ENCODE measurements around the gene NCAPH2.
"Not testable (repeated sequence)": the region's sequence is repeated elsewhere in the genome, so short reads cannot be mapped to it uniquely, and the experiment has no call there.

Gene NCAPH2

DNA sequence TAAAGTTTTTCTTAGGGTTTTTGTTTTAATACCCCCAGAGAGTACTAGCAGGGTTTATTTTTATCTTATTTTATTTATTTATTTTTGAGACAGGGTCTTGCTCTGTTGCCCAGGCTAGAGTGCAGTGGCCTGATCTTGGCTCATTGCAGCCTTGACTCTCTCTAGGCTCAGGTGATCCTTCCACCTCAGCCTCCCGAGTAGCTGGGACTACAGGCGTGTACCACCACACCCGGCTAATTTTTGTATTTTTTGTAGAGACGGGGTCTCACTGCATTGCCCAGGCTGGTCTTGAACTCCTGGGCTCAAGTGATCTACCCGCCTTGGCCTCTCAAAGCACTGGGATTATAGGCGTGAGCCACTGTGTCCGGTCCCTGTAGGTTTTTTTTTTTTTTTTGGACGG lies 12.2 kb downstream of the NCAPH2 start:
- not testable (repeated sequence) for DNase-seq

DNA sequence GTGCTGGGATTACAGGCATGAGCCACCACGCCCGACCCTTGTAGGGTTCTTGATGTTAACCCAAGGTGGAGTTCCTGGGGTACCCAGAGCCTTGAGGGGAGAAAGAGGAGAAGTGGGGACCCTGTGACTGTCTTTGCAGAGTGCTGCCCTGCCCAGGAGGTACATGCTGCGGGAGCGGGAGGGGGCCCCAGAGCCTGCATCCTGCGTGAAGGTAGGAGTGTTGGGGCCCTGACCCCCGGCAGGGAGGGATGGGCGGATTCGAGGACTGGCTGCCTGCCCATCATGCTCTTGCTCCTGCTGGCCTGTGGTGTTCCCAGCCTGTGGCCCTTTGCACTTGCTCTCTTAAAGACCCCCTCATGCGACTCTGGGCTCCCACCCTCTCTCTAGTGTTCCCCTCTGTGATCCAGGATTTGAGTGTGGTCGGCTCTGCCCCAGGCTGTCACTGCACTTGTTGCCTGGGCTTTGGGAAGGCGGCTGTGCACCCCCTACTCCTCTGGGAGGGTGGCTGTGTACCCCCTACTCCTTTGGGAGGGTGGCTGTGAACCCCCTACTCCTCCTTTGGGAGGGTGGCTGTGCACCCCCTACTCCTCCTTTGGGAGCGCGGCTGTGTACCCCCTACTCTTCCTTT lies 12.9 kb downstream of the NCAPH2 start:
- DNase-seq = no peak

DNA sequence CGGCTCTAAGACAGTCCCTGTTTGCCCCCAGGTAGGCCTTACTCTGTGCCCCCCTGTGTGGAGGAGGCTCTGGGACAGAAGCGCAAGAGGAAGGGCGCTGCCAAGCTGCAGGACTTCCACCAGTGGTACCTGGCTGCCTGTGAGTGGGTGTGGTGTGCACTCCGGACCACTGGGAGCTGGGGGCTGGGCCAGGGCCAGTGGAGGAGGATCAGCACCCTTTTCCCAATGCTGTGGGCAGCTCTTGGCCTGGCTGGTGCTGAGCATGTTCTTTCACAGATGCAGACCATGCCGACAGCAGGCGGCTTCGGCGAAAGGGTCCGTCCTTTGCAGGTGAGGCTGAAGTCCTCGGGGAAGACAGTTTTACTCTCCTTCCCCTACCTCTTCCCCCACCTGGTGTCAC lies 13.7 kb downstream of the NCAPH2 start:
- no peak for DNase-seq

DNA sequence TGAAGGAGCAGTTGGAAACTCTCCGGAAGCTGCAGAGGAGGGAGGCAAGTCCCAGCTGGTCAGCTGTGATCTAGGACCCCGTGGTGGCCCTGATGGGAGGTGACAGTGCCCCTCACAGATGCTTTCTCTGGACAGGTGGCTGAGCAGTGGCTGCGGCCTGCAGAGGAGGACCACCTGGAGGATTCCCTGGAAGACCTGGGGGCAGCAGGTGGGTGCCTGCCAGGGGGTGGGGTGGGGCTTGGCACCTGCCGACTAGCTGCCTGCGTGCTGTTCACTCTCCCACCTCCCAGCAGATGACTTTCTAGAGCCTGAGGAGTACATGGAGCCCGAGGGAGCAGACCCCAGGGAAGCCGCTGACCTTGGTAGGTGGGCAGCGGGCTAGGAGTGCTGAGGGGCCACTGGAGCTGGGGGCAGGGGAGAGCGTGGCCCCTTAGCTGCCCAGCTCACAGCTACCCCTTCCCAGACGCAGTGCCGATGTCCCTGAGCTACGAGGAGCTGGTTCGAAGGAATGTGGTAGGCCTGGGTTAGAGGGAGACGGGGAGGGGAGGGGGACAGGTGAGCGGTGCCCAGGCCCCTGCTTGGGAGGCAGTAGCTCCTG lies 14.3 kb downstream of the NCAPH2 start:
- no peak for DNase-seq

DNA sequence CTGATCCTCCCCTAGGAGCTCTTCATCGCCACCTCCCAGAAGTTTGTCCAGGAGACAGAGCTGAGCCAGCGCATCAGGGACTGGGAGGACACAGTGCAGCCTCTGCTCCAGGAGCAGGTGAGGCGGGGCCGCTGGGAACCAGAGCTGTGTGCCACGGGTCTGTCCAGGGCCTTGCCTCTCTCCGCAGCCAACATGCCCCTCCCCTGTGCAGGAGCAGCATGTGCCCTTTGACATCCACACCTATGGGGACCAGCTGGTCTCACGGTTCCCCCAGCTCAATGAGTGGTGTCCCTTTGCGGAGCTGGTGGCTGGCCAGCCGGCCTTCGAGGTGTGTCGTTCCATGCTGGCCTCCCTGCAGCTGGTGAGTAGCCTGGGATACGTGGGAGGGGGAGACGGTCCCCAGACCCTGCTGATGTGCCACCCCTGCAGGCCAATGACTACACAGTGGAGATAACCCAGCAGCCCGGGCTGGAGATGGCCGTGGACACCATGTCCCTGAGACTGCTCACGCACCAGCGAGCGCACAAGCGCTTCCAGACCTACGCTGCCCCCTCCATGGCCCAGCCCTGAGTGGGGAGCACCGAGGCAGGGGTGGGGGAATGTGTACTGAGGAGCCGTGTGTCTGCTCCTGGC lies 14.9 kb downstream of the NCAPH2 start:
- no peak for DNase-seq

DNA sequence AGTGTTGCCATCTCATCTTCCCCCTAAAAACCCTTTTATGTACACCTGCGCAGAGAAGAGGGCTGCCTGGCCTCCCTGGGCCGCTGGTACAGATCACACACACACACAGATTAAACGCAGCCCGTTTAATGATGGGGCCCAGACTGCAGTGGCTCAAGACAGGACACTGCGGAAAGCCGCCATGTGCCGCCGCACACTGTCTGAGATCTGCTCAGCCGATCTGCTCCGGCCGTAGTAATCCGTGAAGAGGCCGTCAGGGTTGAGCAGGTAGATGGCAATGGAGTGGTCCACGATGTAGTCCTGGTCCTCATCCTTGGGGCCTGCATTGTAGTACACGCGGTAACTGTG lies 15.4 kb downstream of the NCAPH2 start:
- no peak for DNase-seq

DNA sequence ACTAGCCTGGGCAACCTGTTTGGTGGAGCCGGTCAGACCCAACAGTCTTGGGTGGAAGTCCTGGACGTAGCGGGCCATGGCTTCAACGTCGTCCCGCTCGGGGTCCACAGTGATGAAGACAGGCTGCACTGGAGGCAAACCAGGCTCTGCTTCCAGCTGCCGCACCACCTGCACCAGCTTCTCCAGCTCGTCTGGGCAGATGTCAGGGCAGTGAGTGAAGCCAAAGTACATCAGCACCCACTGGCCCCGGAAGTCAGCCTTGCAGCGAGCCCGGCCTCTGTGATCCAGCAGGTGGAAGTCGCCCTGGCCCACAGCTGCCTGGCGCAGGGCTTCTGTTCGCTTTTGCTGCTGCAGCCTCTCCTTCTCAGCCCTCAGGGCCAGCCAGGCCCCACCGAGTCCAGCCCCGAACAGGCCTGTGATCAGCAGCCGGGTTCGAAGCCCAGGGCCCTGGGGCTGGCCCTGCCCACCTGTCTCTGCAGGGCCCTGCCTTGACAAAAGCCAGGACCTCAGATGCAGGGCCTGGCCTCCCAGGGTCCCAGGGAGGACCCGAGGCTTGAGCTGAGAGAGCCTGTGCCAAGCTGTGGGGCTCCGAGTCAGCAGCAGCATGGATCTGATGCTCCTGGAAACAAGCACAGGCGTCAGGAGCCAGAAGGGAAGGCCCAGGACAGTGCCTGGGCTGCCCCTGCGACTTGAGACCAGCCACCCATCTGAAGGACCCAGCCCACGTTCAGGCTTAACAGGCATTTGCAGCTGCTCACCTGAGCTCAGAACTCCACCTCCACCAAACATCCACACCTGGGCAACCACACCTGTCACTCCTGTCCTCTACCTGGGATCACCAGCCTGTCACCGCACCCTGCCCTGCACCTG lies 16.0 kb downstream of the NCAPH2 start:
- no peak for DNase-seq

DNA sequence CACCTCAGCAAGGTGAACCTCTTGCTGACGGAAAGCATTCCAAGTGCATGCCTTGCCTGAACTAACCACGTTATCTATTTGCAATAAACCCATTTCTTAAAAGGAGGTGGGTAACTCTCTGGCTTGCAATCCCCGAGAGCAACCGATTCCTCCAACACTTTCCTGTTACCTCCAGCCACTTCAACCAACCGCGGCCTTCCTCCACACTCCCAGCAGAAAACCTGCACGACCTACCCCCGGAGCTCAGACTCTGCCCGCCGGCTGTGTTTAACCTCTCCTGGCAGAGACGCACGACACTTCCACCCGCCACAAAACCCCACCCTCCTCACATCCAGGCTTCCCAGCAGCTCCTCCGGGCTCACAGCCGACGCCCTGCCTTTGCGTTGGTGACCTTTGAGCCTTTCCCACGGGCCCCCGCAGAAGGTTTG lies 16.7 kb downstream of the NCAPH2 start:
- no peak for DNase-seq

DNA sequence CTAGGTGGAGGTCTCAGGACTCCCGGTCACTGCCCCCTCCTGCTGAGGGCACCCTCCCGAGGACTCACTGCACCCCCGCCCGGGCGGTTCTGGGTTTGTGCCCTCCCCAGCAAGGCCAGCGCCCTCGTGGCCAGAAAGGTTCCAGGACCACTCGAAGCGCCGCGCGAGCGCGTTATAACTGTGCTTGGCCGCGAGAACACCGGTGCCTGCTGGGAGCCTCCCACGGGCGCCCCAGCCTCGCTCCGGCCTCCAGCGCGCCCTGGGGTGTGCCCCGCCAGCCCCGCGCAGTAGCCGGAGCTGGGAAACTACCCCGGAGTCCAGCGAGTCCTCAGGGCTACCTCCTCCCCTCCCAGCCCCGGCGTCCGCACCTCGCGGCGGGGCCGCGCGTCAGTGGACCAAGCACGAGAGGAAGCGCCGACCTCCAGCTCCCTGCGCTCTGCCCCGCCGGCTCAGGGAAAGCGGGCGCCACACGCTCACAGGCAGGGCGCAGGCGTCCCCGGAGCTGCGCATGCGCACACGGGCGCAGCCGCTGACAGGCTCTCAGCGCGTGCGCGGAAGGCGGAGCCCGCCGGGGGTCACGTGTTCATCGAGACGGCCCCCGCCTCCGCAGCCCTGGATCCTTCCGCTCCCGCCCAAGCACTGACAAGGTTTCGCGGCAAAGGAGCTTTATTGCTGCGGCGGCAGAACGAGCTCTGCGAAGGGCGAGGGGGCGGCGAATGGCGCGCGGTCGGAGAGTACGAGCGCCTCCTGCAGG lies 17.3 kb downstream of the NCAPH2 start, which contains the start of gene SCO2:
TSS of gene SCO2 (minus strand) at position 495 of the 754 bp plus-strand sequence. CDS start 1,187 bp downstream, outside the sequence.
- DNase-seq = peak; percentile 98

DNA sequence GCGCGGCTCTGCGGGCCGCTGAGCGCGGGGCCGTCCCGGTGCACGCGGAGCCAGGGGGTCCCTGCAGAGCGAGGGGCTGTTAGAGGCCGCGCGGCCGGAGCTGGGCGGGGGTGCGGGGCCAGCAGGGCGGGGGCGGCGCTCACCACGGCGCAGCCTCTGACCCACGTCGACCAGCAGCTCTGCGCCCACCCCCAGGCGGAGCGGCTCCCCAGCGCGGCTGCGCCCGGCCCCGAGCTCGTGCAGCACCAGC lies 17.8 kb downstream of the NCAPH2 start:
- DNase-seq = no peak

DNA sequence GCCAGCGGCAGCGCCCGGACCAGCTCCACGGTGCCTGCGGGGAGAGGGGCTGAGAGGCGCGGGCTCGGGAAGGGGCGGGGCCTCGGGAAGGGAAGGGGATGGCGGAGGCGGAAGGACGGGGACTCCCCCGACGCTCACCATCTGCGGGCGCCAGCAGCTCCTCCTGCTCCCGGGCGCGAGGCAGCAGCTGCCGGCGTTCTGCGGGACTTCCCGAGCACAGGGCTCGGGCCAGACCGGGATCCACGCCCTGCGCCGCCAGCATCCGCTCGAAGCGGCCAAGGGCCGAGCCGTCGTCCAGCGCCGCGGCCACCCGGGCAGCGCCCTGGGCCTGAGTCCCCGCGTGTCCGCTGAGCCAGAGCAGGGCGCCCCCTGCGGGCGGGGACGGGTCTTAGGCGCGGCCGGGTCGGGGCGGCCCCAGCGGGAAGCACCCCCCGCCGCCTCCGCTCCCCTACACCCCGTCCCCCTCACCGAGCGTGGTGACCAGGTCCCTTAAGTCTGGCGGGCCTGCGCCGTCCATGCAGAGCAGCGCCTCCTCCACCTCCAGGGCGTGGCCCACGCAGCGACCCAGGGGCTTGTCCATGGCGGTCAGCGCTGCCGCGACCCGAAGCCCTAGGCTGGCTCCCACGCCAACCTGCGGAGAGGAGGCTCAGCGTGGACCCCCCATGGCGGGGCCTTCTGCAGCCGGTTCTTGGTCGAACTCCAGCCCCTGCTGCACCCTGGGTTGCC lies 18.2 kb downstream of the NCAPH2 start:
- DNase-seq = peak; percentile 82

DNA sequence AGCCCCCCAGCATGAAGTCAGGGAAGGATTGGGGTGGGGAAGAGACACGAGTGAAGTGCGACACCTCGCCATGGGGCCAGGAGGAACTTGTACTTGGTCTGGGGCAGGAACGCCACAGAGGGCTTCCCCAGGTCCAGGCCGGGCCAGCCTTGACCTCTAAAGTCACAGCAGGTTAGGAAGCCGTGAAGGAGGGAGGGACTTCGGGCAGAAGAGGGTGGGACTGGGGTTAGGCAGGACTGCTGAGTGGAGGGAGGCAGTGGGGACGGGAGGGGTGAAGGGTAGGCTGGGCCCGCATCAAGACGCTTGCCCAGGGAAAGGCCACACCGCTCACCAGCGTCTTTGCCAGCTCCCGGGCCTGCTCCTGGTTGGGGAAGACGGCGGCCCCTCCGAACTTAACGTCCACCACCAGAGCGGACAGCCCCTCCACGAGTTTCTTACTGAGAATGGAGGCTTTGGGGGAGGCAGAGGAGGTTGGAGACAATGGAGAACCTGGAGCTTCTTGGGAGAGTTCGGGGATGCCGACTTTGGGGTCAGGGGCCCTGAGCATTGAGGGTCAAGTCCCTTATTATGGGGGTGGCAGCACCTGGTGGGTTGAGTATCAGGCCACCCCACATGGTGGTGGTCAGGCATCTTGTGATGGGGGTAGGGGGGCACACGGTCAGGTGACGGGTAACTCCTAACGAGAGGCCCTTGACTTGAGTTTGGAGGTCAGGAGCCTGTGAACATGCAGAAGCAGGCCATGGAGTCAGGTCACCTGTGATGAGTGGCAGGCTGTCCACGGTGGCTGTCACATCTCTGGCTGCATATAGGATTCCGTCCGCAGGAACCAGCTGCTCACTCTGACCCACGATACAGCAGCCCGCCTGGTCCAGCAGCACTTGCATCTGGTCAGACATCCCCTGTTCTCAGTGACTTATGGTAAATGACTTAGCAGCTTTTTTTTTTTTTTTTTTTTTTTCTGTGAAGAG lies 19.1 kb downstream of the NCAPH2 start:
- no peak for DNase-seq

DNA sequence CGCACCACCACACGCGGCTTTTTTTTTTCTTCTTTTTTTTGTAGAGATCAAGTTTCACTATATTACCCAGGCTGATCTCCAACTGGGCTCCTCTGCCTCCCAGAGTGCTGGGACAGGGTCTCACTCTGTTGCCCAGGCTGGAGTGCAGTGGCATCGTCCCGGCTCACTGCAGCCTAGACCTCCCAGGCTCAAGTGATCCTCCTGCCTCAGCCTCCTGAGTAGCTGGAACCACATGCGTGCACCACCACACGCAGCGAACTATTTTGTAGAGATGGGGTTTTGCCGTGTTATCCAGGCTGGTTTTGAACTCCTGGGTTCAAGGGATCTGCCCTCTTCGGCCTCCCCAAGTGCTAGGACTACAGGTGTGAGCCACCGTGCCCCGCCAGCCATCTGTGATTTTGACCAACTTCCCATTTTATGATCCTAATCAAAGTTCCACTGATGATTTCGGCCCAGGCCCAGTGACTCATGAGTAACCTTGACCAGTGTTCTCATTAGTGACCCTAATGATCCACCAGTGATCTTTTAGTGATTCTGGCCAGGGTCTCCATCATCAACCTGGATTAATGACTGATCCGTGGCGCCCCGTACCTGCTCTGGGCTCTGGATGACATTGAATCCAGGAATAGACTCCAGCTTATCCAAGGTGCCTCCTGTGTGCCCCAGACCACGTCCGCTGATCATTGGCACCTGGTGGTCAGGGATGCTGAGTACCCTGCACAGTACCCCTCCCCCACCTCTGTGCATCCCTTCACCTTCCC lies 20.1 kb downstream of the NCAPH2 start:
- no peak for DNase-seq

DNA sequence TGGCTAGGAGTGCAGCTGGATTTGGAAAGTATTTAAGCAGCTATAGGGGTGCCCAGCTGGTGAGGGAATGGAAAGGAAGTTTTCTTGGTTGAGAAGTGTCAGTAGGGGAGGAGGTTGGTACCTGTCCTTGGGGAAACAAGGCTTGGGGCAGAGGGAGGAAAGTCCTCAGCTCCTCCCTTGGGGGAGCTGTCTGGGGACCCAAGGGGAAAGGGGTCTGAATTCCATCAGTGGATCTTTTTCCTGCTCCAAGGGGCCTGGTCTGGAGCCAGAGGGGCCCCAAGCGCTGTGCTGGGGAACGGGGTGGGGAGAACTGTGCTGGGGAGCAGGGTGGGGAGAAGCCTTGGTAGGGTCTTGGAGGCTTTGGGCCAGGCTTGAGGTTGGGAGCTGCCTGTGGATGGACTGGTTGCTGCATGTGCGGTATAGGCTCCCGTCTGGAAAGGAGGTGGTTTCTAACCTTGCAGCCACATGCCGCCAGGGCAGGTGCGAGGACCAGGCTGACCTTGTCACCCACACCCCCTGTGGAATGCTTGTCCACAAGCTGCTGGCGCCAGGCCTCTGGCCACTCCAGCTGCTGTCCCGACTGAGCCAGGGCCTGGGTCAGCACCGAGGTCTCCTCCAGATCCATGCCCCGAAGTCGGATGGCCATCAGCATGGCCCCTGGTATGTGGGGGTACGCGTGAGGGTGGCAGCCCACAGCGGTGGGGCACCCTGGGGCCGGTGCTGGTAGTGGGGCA lies 20.8 kb downstream of the NCAPH2 start:
- DNase-seq = no peak

DNA sequence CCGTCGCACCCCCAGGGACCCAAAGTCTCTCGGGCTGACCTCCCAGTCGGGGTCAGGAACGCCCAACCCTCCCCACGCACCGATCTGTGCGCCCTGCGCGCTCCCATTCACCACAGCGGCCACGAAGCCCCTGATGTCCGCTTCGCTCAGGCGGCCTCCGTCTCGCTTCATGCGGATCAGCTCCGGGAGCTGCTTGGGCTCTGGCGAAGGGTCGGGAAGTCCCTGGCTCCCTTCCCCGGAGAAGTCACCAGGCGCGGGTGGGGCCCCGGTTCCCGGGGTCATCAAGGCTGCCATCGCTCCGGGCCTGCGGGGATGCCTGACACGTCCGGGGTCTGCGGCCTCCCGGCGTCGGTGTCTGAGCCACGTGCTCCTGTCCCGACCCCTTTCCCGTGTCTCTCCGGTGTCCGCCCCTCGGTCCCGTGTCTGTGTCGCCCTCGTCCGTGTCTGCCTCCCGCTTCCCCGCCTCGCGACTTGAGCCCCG lies 21.4 kb downstream of the NCAPH2 start:
- no peak for DNase-seq

DNA sequence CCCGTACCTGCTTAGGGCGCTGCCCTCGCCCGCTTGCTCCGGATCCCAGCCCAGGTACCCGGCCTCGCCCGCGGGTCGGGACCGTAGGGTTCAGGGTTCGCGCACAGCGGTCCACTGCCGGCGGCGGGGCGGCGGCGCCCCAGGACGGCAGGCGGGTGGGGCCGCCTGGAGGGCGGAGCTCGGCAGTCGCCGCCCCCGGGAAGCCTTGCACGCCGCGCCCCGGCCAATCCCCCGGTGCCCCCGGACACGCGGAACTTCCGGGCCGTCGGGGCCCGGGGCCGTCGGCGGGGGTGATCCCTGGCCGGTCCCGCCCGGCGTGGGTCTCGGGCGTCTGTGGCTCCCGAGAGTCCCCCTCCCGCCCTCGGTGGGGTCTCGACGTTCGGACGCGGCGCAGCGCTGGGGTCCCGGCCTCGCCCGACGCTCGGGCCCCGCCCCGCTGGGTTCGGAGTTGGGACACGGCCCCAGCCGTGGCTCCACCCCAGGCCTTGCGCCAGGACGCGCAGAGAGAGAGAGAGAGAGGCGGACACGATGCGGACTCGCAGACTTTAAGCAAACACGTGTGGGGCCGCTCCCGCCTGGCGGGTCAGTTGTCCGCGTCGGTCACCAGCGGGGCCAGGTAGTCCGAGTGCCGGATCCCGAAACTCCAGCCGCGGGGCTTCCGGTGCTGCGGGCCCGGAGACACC lies 22.0 kb downstream of the NCAPH2 start, which contains the start of gene TYMP:
TSS of gene TYMP (minus strand) at position 116 of the 683 bp plus-strand sequence. CDS start 303 bp downstream, outside the sequence.
- peak; percentile 65 for DNase-seq

DNA sequence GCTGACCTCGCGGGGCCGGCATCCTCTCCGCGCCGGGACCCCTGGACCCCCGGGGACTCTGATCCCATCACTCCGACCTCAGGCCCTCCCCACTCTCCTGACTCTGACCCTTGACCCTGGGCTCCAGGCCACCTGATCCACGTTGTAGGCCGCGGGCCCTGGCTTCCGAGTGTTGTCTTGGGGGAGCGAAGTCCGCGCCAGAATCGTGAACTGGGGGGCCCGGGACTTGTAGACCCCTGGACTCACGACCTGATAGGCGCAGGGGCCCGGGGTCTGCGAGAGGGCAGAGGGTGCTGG lies 22.5 kb downstream of the NCAPH2 start:
- no peak for DNase-seq

DNA sequence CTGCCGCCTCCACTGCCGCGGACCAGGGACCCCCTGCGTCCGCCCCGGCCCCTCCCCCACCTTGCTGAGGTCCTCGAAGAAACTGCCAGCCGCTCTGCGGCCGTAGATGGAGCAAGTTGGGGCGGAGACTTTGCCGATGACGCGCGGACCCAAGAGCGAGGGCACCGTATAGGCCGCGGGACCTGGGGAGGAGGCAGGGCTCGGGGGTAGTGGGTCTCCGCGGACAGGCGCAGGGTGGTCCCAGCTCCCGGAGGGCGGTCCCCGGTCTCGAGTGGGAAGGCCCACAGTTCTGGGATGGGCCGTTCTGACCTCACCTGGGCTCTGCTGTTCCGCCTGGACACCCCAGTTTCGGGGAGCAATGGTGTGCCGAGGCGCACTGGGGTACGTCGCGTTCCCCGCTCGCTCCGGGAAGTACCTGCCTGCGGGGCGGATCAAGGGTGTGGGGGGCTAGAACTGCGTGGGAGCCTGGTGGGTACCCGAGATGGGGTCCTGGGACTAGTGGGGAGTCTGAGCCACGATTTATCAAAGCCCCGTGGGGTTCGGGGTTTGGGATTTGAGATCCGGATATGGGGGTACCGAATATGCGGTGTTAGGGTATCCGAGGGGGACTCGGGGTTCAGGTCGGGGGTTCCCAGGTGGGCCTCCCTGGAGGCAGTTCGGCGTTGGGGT lies 23.0 kb downstream of the NCAPH2 start:
- peak; percentile 77 for DNase-seq
